ENCODE results near the gene IL1RL1. TPM values are rescaled to one million over a fixed set of nuclear protein-coding genes. Genes with fewer than 3 reads are reported as not detected.

The IL1RL1 gene
- total RNA-seq (10 to 100 TPM in 1 of 10 donors, 1 to 10 TPM in 6, under 1 TPM in 3; 0.48 to 35.3 (median 1.2) TPM), polyA plus RNA-seq (10 to 100 TPM in 1 of 2 donors, 1 to 10 TPM in 1; 1.5 to 44.9 TPM)
- long read RNA-seq, donor 1, partial matches to known transcripts, result 0 of 4 reads
- long read RNA-seq, donor 1, other reads (novel, unspliced or antisense), result 0 of 4 reads
- long read RNA-seq, donor 2, result 0 reads
- long read RNA-seq, donor 3, transcript IL1RL1-204 (8 exons, 2,693 nt), result minor isoform, 15 of 147 reads
- long read RNA-seq, donor 3, transcript IL1RL1-202 (8 exons, 3,994 nt), result major isoform, 111 of 147 reads
- long read RNA-seq, donor 3, partial matches to known transcripts, result 14 of 147 reads
- long read RNA-seq, donor 3, other reads (novel, unspliced or antisense), result 7 of 147 reads

DNA sequence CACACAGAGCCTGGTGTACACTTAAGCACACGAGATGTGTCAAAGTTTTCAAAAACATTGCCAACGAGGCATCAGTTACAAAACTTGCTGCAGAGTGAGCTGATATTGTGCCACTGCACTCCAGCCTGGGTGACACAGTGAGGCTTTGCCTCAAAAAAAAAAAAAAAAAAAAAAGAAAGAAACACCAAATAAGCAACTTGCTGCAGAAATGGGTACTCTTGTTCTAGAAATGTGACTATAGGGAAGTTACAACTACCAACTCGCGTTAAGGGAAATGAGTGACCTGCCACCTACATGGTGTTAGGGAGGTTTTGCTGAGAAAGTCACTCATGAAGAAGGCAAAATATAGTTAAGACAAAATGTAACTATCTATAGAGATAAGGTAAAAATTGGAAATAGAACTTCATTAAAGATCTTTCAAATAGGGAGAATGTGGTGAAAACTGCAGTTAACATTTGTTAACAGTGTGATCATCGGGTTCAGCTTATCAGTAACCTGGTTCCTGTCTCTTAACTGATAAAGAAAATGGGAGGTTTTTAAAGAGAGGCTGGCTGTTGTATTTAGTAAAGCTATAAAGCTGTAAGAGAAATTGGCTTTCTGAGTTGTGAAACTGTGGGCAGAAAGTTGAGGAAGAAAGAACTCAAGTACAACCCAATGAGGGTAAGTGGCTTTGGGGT, at the start of gene IL1RL1:
TSS of gene IL1RL1 (plus strand) at position 600 of the 677 bp plus-strand sequence. CDS start 26,702 bp downstream, outside the sequence.
- intact Hi-C loops (cut with DNase I), result no loop called here
- whole genome bisulfite sequencing, 2 donors, result 63 to 67% methylated on average over 5 of the region's 5 CpGs
- ATAC-seq, result no peak

DNA sequence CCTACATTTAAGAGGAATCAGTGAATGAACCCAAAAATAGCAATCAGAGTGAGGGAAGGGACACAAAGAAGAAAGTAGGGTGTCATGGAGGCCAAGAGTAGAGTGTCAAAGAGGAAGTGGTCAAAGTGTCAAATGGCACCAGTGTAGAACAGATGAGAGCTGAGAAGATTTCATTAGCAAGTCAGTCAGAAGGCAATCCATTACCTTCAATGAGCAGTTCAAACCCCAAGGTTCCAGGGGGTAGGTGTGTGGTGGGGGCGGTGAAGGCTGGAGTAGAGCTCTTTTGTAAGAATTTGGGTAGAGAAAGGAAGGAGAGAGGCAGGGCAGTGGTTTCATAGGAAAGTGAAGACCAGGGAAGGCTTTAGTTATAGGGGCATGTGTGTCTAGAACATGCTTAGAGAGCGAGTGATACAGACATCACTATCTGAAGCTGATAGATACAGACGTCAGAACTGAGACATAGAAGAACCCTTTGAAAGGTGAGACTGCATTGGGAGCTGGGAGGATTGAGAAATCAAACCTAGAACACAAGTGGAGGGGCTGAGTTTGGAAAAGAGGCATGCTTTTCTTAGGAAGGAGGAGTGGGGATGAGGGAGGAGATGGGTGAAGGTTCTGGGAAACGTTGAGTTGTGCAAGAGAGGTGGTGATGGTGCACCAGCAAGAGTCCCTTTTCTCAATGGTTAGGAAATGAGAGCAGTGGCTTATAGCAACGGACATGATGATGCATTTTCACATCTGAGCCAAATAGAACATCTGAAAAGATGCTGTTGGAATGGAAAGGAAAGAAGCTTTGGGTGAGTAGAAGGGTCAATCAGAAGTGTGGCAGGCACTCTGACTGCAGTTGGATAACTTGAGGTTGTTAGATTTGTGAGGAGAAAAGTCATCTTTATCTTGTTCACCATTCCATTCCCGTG, 48.9 kb upstream of the IL1RL1 start:
- no peak for DNase-seq
- WGBS, 2 donors, result 69 to 70% methylated on average over 6 of the region's 6 CpGs
- ATAC-seq, result peak in 2 of 8 donors; percentile 49 to 61
- peak overlapping the region in 1 of 10 donors; percentile 73 for H3K27ac ChIP-seq
- no peaks in the 10 kb centered on the region for H3K9me3 ChIP-seq
- TF ChIP-seq, protein P1, sequence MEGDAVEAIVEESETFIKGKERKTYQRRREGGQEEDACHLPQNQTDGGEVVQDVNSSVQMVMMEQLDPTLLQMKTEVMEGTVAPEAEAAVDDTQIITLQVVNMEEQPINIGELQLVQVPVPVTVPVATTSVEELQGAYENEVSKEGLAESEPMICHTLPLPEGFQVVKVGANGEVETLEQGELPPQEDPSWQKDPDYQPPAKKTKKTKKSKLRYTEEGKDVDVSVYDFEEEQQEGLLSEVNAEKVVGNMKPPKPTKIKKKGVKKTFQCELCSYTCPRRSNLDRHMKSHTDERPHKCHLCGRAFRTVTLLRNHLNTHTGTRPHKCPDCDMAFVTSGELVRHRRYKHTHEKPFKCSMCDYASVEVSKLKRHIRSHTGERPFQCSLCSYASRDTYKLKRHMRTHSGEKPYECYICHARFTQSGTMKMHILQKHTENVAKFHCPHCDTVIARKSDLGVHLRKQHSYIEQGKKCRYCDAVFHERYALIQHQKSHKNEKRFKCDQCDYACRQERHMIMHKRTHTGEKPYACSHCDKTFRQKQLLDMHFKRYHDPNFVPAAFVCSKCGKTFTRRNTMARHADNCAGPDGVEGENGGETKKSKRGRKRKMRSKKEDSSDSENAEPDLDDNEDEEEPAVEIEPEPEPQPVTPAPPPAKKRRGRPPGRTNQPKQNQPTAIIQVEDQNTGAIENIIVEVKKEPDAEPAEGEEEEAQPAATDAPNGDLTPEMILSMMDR (IDR thresholded peaks at IDR 0.05), result no peak
- peaks cover 0 to 24% (median 0%) of the 10 kb centered on the region in 9 donors for H3K4me1 ChIP-seq
- H3K27me3 ChIP-seq, result peaks cover 0 to 9% (median 0%) of the 10 kb centered on the region in 7 donors
- H3K36me3 ChIP-seq, result no peaks in the 10 kb centered on the region
- intact Hi-C loops (cut with DNase I), result loop anchor here in 1 of 10 donors (10.0 kb wide), 1 partner anchor 182 kb away; no protein-coding TSS in a partner anchor
- no peak overlapping the region for H3K4me3 ChIP-seq

More for the DNA sequence above, at the start of gene IL1RL1:
- Histone ChIP-seq H3K4me3 (peak within 1 kb of the TSS in 1 of 10 donors; percentile 20), H3K4me1 (no peaks in the 10 kb centered on the region), H3K36me3 (no peaks in the 10 kb centered on the region), H3K27me3 (peaks cover 0 to 37% (median 3%) of the 10 kb centered on the region in 7 donors), H3K27ac (peak within 1 kb of the TSS in 1 of 10 donors; percentile 26), H3K9me3 (no peaks in the 10 kb centered on the region)
- no peak for DNase-seq
- TF ChIP-seq, protein P1 (IDR thresholded peaks at IDR 0.05), result no peak

DNA sequence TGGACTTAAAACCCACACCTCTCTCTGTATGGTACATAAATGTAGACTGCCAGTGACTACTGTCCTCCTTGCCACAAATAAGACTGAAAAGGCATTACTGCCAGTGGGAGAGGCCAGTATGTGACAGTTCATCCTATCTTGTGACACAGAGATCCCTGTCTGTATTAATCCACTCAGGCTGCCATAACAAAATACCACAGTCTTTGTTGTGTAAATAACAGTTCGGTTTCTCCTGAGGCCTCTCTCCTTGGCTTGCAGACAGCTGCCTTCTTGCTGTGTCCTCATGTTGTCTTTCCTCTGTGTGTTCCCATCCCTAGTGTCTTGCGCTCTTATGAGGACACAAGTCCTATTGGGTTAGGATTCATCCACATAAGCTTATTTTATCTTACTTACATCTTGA, 46.4 kb upstream of the IL1RL1 start:
- Histone ChIP-seq H3K4me1 (peaks cover 0 to 24% (median 0%) of the 10 kb centered on the region in 9 donors), H3K27me3 (peaks cover 0 to 15% (median 0%) of the 10 kb centered on the region in 7 donors), H3K36me3 (no peaks in the 10 kb centered on the region), H3K9me3 (no peaks in the 10 kb centered on the region), H3K27ac (no peak overlapping the region), H3K4me3 (no peak overlapping the region)
- TF ChIP-seq, protein P1 (IDR thresholded peaks at IDR 0.05), result no peak
- no peak for ATAC-seq
- no peak for DNase-seq
- WGBS, 2 donors, result 87 to 88% methylated on average over 2 of the region's 2 CpGs
- intact Hi-C loops (cut with DNase I), result loop anchor here in 1 of 10 donors (10.0 kb wide), 1 partner anchor 180 kb away; no protein-coding TSS in a partner anchor
